ENCODE data around the gene ARL13A. TPM values are rescaled to one million over a fixed set of nuclear protein-coding genes. Genes with fewer than 3 reads are reported as not detected.

The ARL13A gene
- total and polyA plus RNA-seq, 7 experiments from 2014 or later: not detected

GRCh38 chrX:100935767-100936166 lies 33.7 kb upstream of the ARL13A start:
- CTCF ChIA-PET: no interaction called here
- POLR2A ChIA-PET: no interaction called here
- Histone ChIP-seq H3K4me1 (ENCODE audit: control insufficient read depth in 2 of 2, insufficient read depth in 2 of 2, low read length in 2 of 2) (no peaks in the 10 kb centered on the region), H3K4me3 (ENCODE audit: low read length) (no peak overlapping the region), H3K27me3 (ENCODE audit: control insufficient read depth in 2 of 2, insufficient read depth in 2 of 2, low read length in 2 of 2) (no peaks in the 10 kb centered on the region), H3K27ac (ENCODE audit: low read depth, low read length) (no peak overlapping the region), H3K9me3 (ENCODE audit: control insufficient read depth in 2 of 3, low read length in 3 of 3) (no peaks in the 10 kb centered on the region), H3K36me3 (ENCODE audit: control insufficient read depth in 2 of 3, insufficient read depth in 3 of 3, low read length in 3 of 3) (no peaks in the 10 kb centered on the region)
- no peak for ATAC-seq
- Mint-ChIP-seq H3K4me3 (no peak overlapping the region), H3K27ac (no peak overlapping the region), H3K36me3 (peaks cover 0 to 4% (median 0%) of the 10 kb centered on the region in 5 donors), H3K9me3 (peaks cover 0 to 7% (median 0%) of the 10 kb centered on the region in 11 donors), H3K27me3 (no peaks in the 10 kb centered on the region), H3K4me1 (peaks cover 2 to 36% (median 19%) of the 10 kb centered on the region in 7 donors)
- intact Hi-C loops (cut with micrococcal nuclease): no loop called here
- DNase-seq: no peak

GRCh38 chrX:100939333-100939732 lies 30.2 kb upstream of the ARL13A start:
- H3K4me3 ChIP-seq (ENCODE audit: low read length): no peak overlapping the region
- H3K9me3 ChIP-seq (ENCODE audit: control insufficient read depth in 2 of 3, low read length in 3 of 3): no peaks in the 10 kb centered on the region
- Mint-ChIP-seq H3K36me3 (no peaks in the 10 kb centered on the region), H3K4me1 (peaks cover 0 to 29% (median 11%) of the 10 kb centered on the region in 7 donors), H3K27me3 (no peaks in the 10 kb centered on the region), H3K4me3 (peak overlapping the region in 4 of 10 donors; percentile 7 to 26 (median 18)), H3K27ac (peak overlapping the region in 8 of 9 donors; percentile 50 to 89 (median 82)), H3K9me3 (no peaks in the 10 kb centered on the region)
- H3K27me3 ChIP-seq (ENCODE audit: control insufficient read depth in 2 of 2, insufficient read depth in 2 of 2, low read length in 2 of 2): no peaks in the 10 kb centered on the region
- intact Hi-C loops (cut with micrococcal nuclease): no loop called here
- H3K4me1 ChIP-seq (ENCODE audit: control insufficient read depth in 2 of 2, insufficient read depth in 2 of 2, low read length in 2 of 2): no peaks in the 10 kb centered on the region
- no peaks in the 10 kb centered on the region for H3K36me3 ChIP-seq (ENCODE audit: control insufficient read depth in 2 of 3, insufficient read depth in 3 of 3, low read length in 3 of 3)
- ATAC-seq: peak; percentile 40
- ChIA-PET POLR2A (no interaction called here), CTCF (no interaction called here)
- DNase-seq: peak in 6 of 9 donors; percentile 13 to 47 (median 30)
- peak overlapping the region; percentile 52 for H3K27ac ChIP-seq (ENCODE audit: low read depth, low read length)

- Histone ChIP-seq H3K9me3 (ENCODE audit: control insufficient read depth in 2 of 3, low read length in 3 of 3) (no peaks in the 10 kb centered on the region), H3K27ac (ENCODE audit: low read depth, low read length) (no peak overlapping the region), H3K27me3 (ENCODE audit: control insufficient read depth in 2 of 2, insufficient read depth in 2 of 2, low read length in 2 of 2) (no peaks in the 10 kb centered on the region), H3K4me3 (ENCODE audit: low read length) (no peak overlapping the region), H3K36me3 (ENCODE audit: control insufficient read depth in 2 of 3, insufficient read depth in 3 of 3, low read length in 3 of 3) (no peaks in the 10 kb centered on the region), H3K4me1 (ENCODE audit: control insufficient read depth in 2 of 2, insufficient read depth in 2 of 2, low read length in 2 of 2) (no peaks in the 10 kb centered on the region)
- Mint-ChIP-seq H3K27ac (no peak overlapping the region), H3K27me3 (no peaks in the 10 kb centered on the region), H3K4me3 (no peak overlapping the region), H3K4me1 (peaks cover 0 to 2% (median under 1%) of the 10 kb centered on the region in 7 donors), H3K36me3 (peaks cover 0 to 11% (median 0%) of the 10 kb centered on the region in 5 donors), H3K9me3 (no peaks in the 10 kb centered on the region)
- CTCF ChIA-PET: no interaction called here
- intact Hi-C loops (cut with micrococcal nuclease): no loop called here
- ATAC-seq (no peak), DNase-seq (no peak)
- POLR2A ChIA-PET: no interaction called here
Measured at GRCh38 chrX:100944601-100945000, 24.9 kb upstream of the ARL13A start.

GRCh38 chrX:100946299-100946927 lies 23.1 kb upstream of the ARL13A start:
- ATAC-seq: no peak
- no peak overlapping the region for H3K4me3 ChIP-seq (ENCODE audit: low read length)

GRCh38 chrX:100948557-100948956 lies 21.0 kb upstream of the ARL13A start:
- Histone ChIP-seq H3K4me3 (ENCODE audit: low read length) (no peak overlapping the region), H3K4me1 (ENCODE audit: control insufficient read depth in 2 of 2, insufficient read depth in 2 of 2, low read length in 2 of 2) (no peaks in the 10 kb centered on the region), H3K36me3 (ENCODE audit: control insufficient read depth in 2 of 3, insufficient read depth in 3 of 3, low read length in 3 of 3) (no peaks in the 10 kb centered on the region), H3K9me3 (ENCODE audit: control insufficient read depth in 2 of 3, low read length in 3 of 3) (no peaks in the 10 kb centered on the region), H3K27me3 (ENCODE audit: control insufficient read depth in 2 of 2, insufficient read depth in 2 of 2, low read length in 2 of 2) (no peaks in the 10 kb centered on the region), H3K27ac (ENCODE audit: low read depth, low read length) (no peak overlapping the region)
- H3K4me3 Mint-ChIP-seq: no peak overlapping the region
- ATAC-seq (no peak), DNase-seq (no peak)
- ChIA-PET CTCF (no interaction called here), POLR2A (no interaction called here)
- peaks cover 0 to 15% (median 3%) of the 10 kb centered on the region in 5 donors for H3K36me3 Mint-ChIP-seq
- intact Hi-C loops (cut with micrococcal nuclease): no loop called here
- no peaks in the 10 kb centered on the region for H3K27me3 Mint-ChIP-seq
- no peaks in the 10 kb centered on the region for H3K4me1 Mint-ChIP-seq
- H3K27ac Mint-ChIP-seq: no peak overlapping the region
- H3K9me3 Mint-ChIP-seq: peaks cover 0 to 2% (median 0%) of the 10 kb centered on the region in 11 donors

More at GRCh38 chrX:100946299-100946927, 23.1 kb upstream of the ARL13A start:
- Histone ChIP-seq H3K9me3 (ENCODE audit: control insufficient read depth in 2 of 3, low read length in 3 of 3) (no peaks in the 10 kb centered on the region), H3K27me3 (ENCODE audit: control insufficient read depth in 2 of 2, insufficient read depth in 2 of 2, low read length in 2 of 2) (no peaks in the 10 kb centered on the region), H3K4me1 (ENCODE audit: control insufficient read depth in 2 of 2, insufficient read depth in 2 of 2, low read length in 2 of 2) (no peaks in the 10 kb centered on the region), H3K36me3 (ENCODE audit: control insufficient read depth in 2 of 3, insufficient read depth in 3 of 3, low read length in 3 of 3) (no peaks in the 10 kb centered on the region), H3K27ac (ENCODE audit: low read depth, low read length) (no peak overlapping the region)
- no peak for DNase-seq
- ChIA-PET POLR2A (no interaction called here), CTCF (no interaction called here)
- Mint-ChIP-seq H3K36me3 (peaks cover 0 to 11% (median 0%) of the 10 kb centered on the region in 5 donors), H3K4me1 (no peaks in the 10 kb centered on the region), H3K27ac (no peak overlapping the region), H3K9me3 (no peaks in the 10 kb centered on the region), H3K27me3 (no peaks in the 10 kb centered on the region), H3K4me3 (no peak overlapping the region)
- intact Hi-C loops (cut with micrococcal nuclease): no loop called here

GRCh38 chrX:100962811-100963210 lies 6.7 kb upstream of the ARL13A start:
- peaks cover 0 to 9% (median 0%) of the 10 kb centered on the region in 5 donors for H3K36me3 Mint-ChIP-seq
- intact Hi-C loops (cut with micrococcal nuclease): no loop called here
- H3K36me3 ChIP-seq (ENCODE audit: control insufficient read depth in 2 of 3, insufficient read depth in 3 of 3, low read length in 3 of 3): no peaks in the 10 kb centered on the region
- no peak for ATAC-seq
- no peak overlapping the region for H3K4me3 Mint-ChIP-seq
- no peaks in the 10 kb centered on the region for H3K9me3 ChIP-seq (ENCODE audit: control insufficient read depth in 2 of 3, low read length in 3 of 3)
- H3K27me3 ChIP-seq (ENCODE audit: control insufficient read depth in 2 of 2, insufficient read depth in 2 of 2, low read length in 2 of 2): no peaks in the 10 kb centered on the region
- no peaks in the 10 kb centered on the region for H3K4me1 ChIP-seq (ENCODE audit: control insufficient read depth in 2 of 2, insufficient read depth in 2 of 2, low read length in 2 of 2)
- peaks cover 0 to under 1% (median 0%) of the 10 kb centered on the region in 5 donors for H3K27me3 Mint-ChIP-seq
- H3K4me1 Mint-ChIP-seq: no peaks in the 10 kb centered on the region
- ChIA-PET POLR2A (no interaction called here), CTCF (no interaction called here)
- DNase-seq: no peak
- H3K4me3 ChIP-seq (ENCODE audit: low read length): no peak overlapping the region
- H3K27ac Mint-ChIP-seq: no peak overlapping the region
- no peak overlapping the region for H3K27ac ChIP-seq (ENCODE audit: low read depth, low read length)
- peaks cover 0 to 3% (median 0%) of the 10 kb centered on the region in 11 donors for H3K9me3 Mint-ChIP-seq

- ChIA-PET CTCF (no interaction called here), POLR2A (no interaction called here)
- H3K4me1 Mint-ChIP-seq: no peaks in the 10 kb centered on the region
- Histone ChIP-seq H3K4me3 (ENCODE audit: low read length) (no peak overlapping the region), H3K9me3 (ENCODE audit: control insufficient read depth in 2 of 3, low read length in 3 of 3) (no peaks in the 10 kb centered on the region), H3K36me3 (ENCODE audit: control insufficient read depth in 2 of 3, insufficient read depth in 3 of 3, low read length in 3 of 3) (no peaks in the 10 kb centered on the region), H3K4me1 (ENCODE audit: control insufficient read depth in 2 of 2, insufficient read depth in 2 of 2, low read length in 2 of 2) (no peaks in the 10 kb centered on the region), H3K27me3 (ENCODE audit: control insufficient read depth in 2 of 2, insufficient read depth in 2 of 2, low read length in 2 of 2) (no peaks in the 10 kb centered on the region), H3K27ac (ENCODE audit: low read depth, low read length) (no peak overlapping the region)
- peaks cover 0 to 8% (median 0%) of the 10 kb centered on the region in 5 donors for H3K36me3 Mint-ChIP-seq
- DNase-seq (no peak), ATAC-seq (no peak)
- peaks cover 0 to 3% (median 0%) of the 10 kb centered on the region in 11 donors for H3K9me3 Mint-ChIP-seq
- no peaks in the 10 kb centered on the region for H3K27me3 Mint-ChIP-seq
- intact Hi-C loops (cut with micrococcal nuclease): no loop called here
- H3K27ac Mint-ChIP-seq: no peak overlapping the region
- H3K4me3 Mint-ChIP-seq: no peak overlapping the region
Measured at GRCh38 chrX:100964362-100964761, 5.1 kb upstream of the ARL13A start.

All from naive thymus-derived CD4-positive, alpha-beta T cell (primary cell).